ENCODE results near the gene ACBD4.
A peak's percentile ranks its signal among the peaks of the same experiment; 100 is the strongest.

ACBD4 gene

DNA sequence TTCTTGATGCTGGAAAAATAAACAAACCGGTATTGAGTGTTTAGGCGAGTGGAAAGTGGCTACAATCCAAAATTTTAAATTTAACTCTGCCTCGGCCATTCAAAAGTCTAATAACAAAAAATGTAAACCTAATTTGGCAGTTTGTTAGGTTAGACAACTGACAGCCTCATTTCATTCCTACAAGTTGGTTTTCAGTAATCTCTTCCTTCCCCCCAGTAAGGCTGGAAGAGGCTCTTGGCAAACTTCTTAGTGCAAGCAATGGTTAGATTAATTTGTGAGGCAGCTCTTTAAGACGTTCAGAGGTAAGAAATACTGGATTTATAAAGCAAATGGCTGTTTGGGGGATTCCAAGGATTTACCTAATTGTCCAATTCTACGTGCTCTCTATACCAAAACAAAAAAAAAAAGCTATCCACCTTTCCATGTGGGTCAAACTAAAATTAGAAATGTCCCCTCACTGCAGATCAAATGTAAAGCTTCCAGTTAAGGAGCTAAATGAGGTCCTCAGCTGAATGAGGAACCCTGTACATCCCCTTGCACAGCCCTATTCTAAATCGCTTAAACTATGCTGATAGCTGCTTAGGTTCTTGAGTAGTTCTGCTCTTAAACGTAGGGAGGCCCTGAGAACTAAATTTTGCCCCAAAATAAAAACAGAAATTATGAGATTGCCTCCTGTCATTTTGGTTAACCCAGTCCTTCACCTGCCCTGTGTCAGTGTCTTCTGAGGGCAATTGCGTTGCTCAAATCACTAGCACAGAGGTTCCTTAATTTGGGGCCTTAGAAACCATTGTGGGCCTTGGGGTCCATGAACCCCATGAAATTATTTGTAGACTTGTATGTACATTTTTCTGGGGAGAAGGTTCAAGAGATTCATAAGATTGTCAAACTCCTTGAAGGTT is 15.7 kb downstream of the ACBD4 start:
- peak in 1 of 2 experiments; percentile 30 for DNase-seq (ENCODE audit: low read depth in 1 of 2, low spot score in 1 of 2)
- Histone ChIP-seq H3K4me3 (replicated peaks; ENCODE audit: insufficient read depth, low read length) (peak overlapping the region; percentile 71), H3K27me3 (ENCODE audit: insufficient read depth, poor library complexity, severe bottlenecking) (no peaks in the 10 kb centered on the region), H3K27ac (replicated peaks) (peak overlapping the region; percentile 69; the same call in 1 of the 2 replicates)
- TF ChIP-seq GABPA (IDR thresholded peaks at IDR 0.05; ENCODE audit: low read depth), result no peak
- peak; percentile 54; the same call in 1 of the 2 replicates for TF ChIP-seq SPI1 (IDR thresholded peaks at IDR 0.05; ENCODE audit: borderline replicate concordance, low read depth)
- TF ChIP-seq, protein P1, sequence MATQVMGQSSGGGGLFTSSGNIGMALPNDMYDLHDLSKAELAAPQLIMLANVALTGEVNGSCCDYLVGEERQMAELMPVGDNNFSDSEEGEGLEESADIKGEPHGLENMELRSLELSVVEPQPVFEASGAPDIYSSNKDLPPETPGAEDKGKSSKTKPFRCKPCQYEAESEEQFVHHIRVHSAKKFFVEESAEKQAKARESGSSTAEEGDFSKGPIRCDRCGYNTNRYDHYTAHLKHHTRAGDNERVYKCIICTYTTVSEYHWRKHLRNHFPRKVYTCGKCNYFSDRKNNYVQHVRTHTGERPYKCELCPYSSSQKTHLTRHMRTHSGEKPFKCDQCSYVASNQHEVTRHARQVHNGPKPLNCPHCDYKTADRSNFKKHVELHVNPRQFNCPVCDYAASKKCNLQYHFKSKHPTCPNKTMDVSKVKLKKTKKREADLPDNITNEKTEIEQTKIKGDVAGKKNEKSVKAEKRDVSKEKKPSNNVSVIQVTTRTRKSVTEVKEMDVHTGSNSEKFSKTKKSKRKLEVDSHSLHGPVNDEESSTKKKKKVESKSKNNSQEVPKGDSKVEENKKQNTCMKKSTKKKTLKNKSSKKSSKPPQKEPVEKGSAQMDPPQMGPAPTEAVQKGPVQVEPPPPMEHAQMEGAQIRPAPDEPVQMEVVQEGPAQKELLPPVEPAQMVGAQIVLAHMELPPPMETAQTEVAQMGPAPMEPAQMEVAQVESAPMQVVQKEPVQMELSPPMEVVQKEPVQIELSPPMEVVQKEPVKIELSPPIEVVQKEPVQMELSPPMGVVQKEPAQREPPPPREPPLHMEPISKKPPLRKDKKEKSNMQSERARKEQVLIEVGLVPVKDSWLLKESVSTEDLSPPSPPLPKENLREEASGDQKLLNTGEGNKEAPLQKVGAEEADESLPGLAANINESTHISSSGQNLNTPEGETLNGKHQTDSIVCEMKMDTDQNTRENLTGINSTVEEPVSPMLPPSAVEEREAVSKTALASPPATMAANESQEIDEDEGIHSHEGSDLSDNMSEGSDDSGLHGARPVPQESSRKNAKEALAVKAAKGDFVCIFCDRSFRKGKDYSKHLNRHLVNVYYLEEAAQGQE (IDR thresholded peaks at IDR 0.05; ENCODE audit: insufficient replicate concordance, low read depth), result no peak
- TF ChIP-seq POLR2AphosphoS5 (IDR thresholded peaks at IDR 0.05; ENCODE audit: low read depth), result no peak
- TF ChIP-seq, protein P2, sequence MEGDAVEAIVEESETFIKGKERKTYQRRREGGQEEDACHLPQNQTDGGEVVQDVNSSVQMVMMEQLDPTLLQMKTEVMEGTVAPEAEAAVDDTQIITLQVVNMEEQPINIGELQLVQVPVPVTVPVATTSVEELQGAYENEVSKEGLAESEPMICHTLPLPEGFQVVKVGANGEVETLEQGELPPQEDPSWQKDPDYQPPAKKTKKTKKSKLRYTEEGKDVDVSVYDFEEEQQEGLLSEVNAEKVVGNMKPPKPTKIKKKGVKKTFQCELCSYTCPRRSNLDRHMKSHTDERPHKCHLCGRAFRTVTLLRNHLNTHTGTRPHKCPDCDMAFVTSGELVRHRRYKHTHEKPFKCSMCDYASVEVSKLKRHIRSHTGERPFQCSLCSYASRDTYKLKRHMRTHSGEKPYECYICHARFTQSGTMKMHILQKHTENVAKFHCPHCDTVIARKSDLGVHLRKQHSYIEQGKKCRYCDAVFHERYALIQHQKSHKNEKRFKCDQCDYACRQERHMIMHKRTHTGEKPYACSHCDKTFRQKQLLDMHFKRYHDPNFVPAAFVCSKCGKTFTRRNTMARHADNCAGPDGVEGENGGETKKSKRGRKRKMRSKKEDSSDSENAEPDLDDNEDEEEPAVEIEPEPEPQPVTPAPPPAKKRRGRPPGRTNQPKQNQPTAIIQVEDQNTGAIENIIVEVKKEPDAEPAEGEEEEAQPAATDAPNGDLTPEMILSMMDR (IDR thresholded peaks at IDR 0.05; ENCODE audit: insufficient read depth, low read length), result no peak

DNA sequence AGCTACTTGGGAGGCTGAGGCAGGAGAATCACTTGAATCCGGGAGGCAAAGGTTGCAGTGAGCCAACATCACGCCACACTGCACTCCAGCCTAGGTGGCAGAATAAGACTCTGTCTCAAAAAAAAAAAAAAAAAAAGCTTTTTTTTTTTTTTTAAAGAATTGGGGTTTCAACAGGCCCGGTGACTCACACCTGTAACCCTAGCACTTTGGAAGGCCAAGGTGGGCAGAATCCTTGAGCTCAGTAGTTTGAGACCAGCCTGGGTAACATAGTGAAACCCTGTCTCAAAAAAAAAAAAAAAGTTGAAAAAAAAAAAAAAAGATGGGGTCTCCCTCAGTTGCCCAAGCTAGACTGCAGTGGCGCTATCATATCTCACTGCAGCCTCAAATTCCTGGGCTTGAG is 19.5 kb downstream of the ACBD4 start:
- Histone ChIP-seq H3K27ac (replicated peaks) (no peak overlapping the region), H3K4me3 (replicated peaks; ENCODE audit: insufficient read depth, low read length) (no peak overlapping the region), H3K27me3 (ENCODE audit: insufficient read depth, poor library complexity, severe bottlenecking) (no peaks in the 10 kb centered on the region)
- TF ChIP-seq, protein P2 (IDR thresholded peaks at IDR 0.05; ENCODE audit: insufficient read depth, low read length), result no peak
- no peak for TF ChIP-seq SPI1 (IDR thresholded peaks at IDR 0.05; ENCODE audit: borderline replicate concordance, low read depth)
- no peak for TF ChIP-seq POLR2AphosphoS5 (IDR thresholded peaks at IDR 0.05; ENCODE audit: low read depth)
- TF ChIP-seq, protein P1 (IDR thresholded peaks at IDR 0.05; ENCODE audit: insufficient replicate concordance, low read depth), result no peak
- no peak for TF ChIP-seq GABPA (IDR thresholded peaks at IDR 0.05; ENCODE audit: low read depth)
- DNase-seq (ENCODE audit: low read depth in 1 of 2, low spot score in 1 of 2), result no peak

DNA sequence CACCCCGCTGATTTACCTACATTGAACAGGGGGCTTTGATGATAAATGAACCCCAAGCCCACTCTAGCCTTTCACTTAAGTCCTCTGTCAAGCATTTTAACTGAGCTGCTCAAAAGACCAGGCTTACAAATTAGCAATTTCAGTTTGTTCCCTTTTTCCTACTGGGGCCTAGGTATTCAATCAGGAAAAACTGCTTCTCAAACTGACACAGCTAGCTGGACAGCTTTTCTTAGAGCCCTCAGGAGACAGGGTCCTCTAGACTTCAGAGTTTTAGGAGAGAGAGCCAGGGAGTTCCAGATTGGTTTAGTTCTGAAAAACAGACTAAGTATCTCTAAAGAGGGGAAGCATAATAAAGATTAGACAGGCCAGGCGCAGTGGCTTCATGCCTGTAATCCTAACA is 20.0 kb downstream of the ACBD4 start:
- no peaks in the 10 kb centered on the region for H3K27me3 ChIP-seq (ENCODE audit: insufficient read depth, poor library complexity, severe bottlenecking)
- peak overlapping the region; percentile 17; the same call in 1 of the 2 replicates for H3K27ac ChIP-seq (replicated peaks)
- no peak for DNase-seq (ENCODE audit: low read depth in 1 of 2, low spot score in 1 of 2)
- TF ChIP-seq, protein P1 (IDR thresholded peaks at IDR 0.05; ENCODE audit: insufficient replicate concordance, low read depth), result no peak
- TF ChIP-seq SPI1 (IDR thresholded peaks at IDR 0.05; ENCODE audit: borderline replicate concordance, low read depth) (no peak), GABPA (IDR thresholded peaks at IDR 0.05; ENCODE audit: low read depth) (no peak), POLR2AphosphoS5 (IDR thresholded peaks at IDR 0.05; ENCODE audit: low read depth) (no peak)
- TF ChIP-seq, protein P2 (IDR thresholded peaks at IDR 0.05; ENCODE audit: insufficient read depth, low read length), result no peak
- H3K4me3 ChIP-seq (replicated peaks; ENCODE audit: insufficient read depth, low read length), result no peak overlapping the region
